K562 (cell line): ENCODE data around the gene SOCS3. TPM values are rescaled to one million over a fixed set of nuclear protein-coding genes. Genes with fewer than 3 reads are reported as not detected.

Experiments used
- BACH1 ChIP-seq: fragments of 200-800 bp; sonication (Bioruptor generic); IDR thresholded peaks from 2 replicates; pipeline ENCODE4 v1.6.1; 2016; ENCODE audit warnings: missing genetic modification characterization, missing compliant biosample characterization
- FOXK2 ChIP-seq, 2 experiments: fragments of 450-650 bp; IDR thresholded peaks in 1 of 2; conservative IDR thresholded peaks in 1 of 2; 2 replicates each; pipeline ENCODE4 v1.6.1; 2016; ENCODE audit warnings: low read depth in 2 of 2, mild to moderate bottlenecking in 1 of 2
- HLTF ChIP-seq: fragments of 450-650 bp; IDR thresholded peaks from 2 replicates; pipeline ENCODE4 v1.6.1; 2016
- HMGXB4 ChIP-seq: sonication (generic); formaldehyde crosslinking; IDR thresholded peaks from 2 replicates; pipeline ENCODE4 v1.8.1; 2023; ENCODE audit warnings: mild to moderate bottlenecking, missing genetic modification reagents
- MAFG ChIP-seq: fragments of 450-650 bp; conservative IDR thresholded peaks from 2 replicates; pipeline ENCODE4 v1.6.1; 2016; ENCODE audit warnings: missing genetic modification characterization, missing compliant biosample characterization
- PHTF2 ChIP-seq: fragments of 250-450 bp; sonication (Bioruptor Pico); IDR thresholded peaks from 2 replicates; pipeline ENCODE4 v1.5.0; 2021; ENCODE audit warnings: mild to moderate bottlenecking
- SP1 ChIP-seq: sonication (generic); formaldehyde crosslinking; IDR thresholded peaks from 2 replicates; pipeline ENCODE4 v1.8.1; 2022; ENCODE audit warnings: mild to moderate bottlenecking, missing genetic modification reagents
- STAT5A ChIP-seq: IDR thresholded peaks from 2 replicates; pipeline ENCODE4 v1.6.1; 2012; ENCODE audit warnings: low read length, inconsistent platforms, borderline replicate concordance
- polyA plus RNA-seq, 8 experiments: library from polyadenylated mRNA; depleted of rRNA in 4 of 8; stranded (reverse) in 5 of 8; unstranded in 3 of 8; fragments of >200 nt; fragmentation: Nextera tagmentation in 2 of 8; fragmentation: Illumina TruSeq in 1 of 8; extraction: Ambion mirVana in 2 of 8; extraction: Trizol in 1 of 8; gene quantifications; 2 replicates each; pipeline versions ENCODE4 v1.2.1 to v1.2.3, GENCODE V29; 2011 to 2014; ENCODE audit warnings: inconsistent platforms in 1 of 8, missing spikeins in 1 of 8
- total RNA-seq, 7 experiments: library from RNA; depleted of rRNA in 6 of 7; stranded (reverse); fragments of >200 nt in 6 of 7; fragmentation: Illumina TruSeq in 2 of 7; extraction: Trizol in 2 of 7; gene quantifications; 2 replicates each; pipeline versions ENCODE4 v1.2.1 to v1.2.3, GENCODE V29; 2011 to 2021; ENCODE audit warnings: low replicate concordance in 1 of 7
- TF ChIP-seq, protein P1 (sequence below): fragments of 450-650 bp; IDR thresholded peaks from 2 replicates; pipeline ENCODE4 v1.6.1; 2018; ENCODE audit not compliant: partially characterized antibody
- TF ChIP-seq, protein P2 (sequence below): fragments of 150-350 bp; IDR thresholded peaks from 2 replicates; pipeline ENCODE4 v1.6.1; 2014; ENCODE audit warnings: low read depth, mild to moderate bottlenecking, low read length, borderline replicate concordance
- TF ChIP-seq, protein P3 (sequence below): fragments of 450-650 bp; IDR thresholded peaks from 2 replicates; pipeline ENCODE4 v1.6.1; 2016; ENCODE audit warnings: borderline replicate concordance
- TF ChIP-seq, protein P4 (sequence below), 2 experiments: IDR thresholded peaks; 2 replicates each; pipeline ENCODE4 v1.6.1; 2012; ENCODE audit warnings: improper control_type of control experiment in 2 of 2, low read depth in 2 of 2, low read length in 2 of 2, borderline replicate concordance in 1 of 2

The SOCS3 gene
- total and polyA plus RNA-seq, 9 of the 15 experiments (the other 6 are each of a cell fraction or from before 2014, with no cell fraction given), result 0.56 to 38.9 (median 13.7) TPM

DNA sequence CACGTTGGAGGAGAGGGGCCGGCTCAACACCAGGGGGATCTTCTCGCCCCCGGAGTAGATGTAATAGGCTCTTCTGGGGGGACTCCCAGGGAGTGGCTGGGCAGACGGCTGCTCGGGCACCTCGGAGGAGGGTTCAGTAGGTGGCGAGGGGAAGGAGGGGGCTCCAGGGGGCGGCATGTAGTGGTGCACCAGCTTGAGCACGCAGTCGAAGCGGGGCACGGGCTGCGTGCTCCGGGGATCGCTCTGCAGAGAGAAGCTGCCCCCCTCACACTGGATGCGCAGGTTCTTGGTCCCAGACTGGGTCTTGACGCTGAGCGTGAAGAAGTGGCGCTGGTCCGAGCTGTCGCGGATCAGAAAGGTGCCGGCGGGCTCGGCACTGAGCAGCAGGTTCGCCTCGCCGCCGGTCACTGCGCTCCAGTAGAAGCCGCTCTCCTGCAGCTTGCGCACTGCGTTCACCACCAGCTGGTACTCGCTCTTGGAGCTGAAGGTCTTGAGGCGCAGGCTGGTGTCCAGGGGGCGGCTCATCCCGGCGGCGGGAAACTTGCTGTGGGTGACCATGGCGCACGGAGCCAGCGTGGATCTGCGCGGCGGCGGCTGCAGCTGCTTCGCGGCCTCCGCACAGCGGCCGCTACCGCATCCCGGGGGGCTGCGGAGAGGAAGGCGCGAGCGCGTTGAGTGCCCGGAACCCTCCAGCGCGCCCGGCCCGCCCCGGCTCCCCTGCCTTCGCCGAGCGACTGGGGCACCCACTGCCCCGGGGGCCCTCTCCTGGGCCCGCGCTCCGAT lies 1.1 kb downstream of the SOCS3 start (continued):
- TF ChIP-seq, protein P1, sequence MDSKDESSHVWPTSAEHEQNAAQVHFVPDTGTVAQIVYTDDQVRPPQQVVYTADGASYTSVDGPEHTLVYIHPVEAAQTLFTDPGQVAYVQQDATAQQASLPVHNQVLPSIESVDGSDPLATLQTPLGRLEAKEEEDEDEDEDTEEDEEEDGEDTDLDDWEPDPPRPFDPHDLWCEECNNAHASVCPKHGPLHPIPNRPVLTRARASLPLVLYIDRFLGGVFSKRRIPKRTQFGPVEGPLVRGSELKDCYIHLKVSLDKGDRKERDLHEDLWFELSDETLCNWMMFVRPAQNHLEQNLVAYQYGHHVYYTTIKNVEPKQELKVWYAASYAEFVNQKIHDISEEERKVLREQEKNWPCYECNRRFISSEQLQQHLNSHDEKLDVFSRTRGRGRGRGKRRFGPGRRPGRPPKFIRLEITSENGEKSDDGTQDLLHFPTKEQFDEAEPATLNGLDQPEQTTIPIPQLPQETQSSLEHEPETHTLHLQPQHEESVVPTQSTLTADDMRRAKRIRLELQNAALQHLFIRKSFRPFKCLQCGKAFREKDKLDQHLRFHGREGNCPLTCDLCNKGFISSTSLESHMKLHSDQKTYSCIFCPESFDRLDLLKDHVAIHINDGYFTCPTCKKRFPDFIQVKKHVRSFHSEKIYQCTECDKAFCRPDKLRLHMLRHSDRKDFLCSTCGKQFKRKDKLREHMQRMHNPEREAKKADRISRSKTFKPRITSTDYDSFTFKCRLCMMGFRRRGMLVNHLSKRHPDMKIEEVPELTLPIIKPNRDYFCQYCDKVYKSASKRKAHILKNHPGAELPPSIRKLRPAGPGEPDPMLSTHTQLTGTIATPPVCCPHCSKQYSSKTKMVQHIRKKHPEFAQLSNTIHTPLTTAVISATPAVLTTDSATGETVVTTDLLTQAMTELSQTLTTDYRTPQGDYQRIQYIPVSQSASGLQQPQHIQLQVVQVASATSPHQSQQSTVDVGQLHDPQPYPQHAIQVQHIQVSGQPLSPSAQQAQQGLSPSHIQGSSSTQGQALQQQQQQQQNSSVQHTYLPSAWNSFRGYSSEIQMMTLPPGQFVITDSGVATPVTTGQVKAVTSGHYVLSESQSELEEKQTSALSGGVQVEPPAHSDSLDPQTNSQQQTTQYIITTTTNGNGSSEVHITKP, result peak; percentile 22
- TF ChIP-seq, protein P2, sequence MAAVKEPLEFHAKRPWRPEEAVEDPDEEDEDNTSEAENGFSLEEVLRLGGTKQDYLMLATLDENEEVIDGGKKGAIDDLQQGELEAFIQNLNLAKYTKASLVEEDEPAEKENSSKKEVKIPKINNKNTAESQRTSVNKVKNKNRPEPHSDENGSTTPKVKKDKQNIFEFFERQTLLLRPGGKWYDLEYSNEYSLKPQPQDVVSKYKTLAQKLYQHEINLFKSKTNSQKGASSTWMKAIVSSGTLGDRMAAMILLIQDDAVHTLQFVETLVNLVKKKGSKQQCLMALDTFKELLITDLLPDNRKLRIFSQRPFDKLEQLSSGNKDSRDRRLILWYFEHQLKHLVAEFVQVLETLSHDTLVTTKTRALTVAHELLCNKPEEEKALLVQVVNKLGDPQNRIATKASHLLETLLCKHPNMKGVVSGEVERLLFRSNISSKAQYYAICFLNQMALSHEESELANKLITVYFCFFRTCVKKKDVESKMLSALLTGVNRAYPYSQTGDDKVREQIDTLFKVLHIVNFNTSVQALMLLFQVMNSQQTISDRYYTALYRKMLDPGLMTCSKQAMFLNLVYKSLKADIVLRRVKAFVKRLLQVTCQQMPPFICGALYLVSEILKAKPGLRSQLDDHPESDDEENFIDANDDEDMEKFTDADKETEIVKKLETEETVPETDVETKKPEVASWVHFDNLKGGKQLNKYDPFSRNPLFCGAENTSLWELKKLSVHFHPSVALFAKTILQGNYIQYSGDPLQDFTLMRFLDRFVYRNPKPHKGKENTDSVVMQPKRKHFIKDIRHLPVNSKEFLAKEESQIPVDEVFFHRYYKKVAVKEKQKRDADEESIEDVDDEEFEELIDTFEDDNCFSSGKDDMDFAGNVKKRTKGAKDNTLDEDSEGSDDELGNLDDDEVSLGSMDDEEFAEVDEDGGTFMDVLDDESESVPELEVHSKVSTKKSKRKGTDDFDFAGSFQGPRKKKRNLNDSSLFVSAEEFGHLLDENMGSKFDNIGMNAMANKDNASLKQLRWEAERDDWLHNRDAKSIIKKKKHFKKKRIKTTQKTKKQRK, result no peak
- TF ChIP-seq SP1 (peak; percentile 15; the same call in 1 of the 2 replicates), MAFG (tag) (no peak), BACH1 (tag) (no peak), PHTF2 (CRISPR knock-in tag) (no peak), STAT5A (no peak), HLTF (peak; percentile 37; the same call in 1 of the 2 replicates), HMGXB4 (no peak), FOXK2 (conservative IDR thresholded peaks at IDR 0.05 in 1 of 2, IDR thresholded peaks at IDR 0.05 in 1 of 2; ENCODE audit: low read depth in 2 of 2) (no peak)
- TF ChIP-seq, protein P3, sequence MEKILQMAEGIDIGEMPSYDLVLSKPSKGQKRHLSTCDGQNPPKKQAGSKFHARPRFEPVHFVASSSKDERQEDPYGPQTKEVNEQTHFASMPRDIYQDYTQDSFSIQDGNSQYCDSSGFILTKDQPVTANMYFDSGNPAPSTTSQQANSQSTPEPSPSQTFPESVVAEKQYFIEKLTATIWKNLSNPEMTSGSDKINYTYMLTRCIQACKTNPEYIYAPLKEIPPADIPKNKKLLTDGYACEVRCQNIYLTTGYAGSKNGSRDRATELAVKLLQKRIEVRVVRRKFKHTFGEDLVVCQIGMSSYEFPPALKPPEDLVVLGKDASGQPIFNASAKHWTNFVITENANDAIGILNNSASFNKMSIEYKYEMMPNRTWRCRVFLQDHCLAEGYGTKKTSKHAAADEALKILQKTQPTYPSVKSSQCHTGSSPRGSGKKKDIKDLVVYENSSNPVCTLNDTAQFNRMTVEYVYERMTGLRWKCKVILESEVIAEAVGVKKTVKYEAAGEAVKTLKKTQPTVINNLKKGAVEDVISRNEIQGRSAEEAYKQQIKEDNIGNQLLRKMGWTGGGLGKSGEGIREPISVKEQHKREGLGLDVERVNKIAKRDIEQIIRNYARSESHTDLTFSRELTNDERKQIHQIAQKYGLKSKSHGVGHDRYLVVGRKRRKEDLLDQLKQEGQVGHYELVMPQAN, result no peak
- TF ChIP-seq, protein P4, sequence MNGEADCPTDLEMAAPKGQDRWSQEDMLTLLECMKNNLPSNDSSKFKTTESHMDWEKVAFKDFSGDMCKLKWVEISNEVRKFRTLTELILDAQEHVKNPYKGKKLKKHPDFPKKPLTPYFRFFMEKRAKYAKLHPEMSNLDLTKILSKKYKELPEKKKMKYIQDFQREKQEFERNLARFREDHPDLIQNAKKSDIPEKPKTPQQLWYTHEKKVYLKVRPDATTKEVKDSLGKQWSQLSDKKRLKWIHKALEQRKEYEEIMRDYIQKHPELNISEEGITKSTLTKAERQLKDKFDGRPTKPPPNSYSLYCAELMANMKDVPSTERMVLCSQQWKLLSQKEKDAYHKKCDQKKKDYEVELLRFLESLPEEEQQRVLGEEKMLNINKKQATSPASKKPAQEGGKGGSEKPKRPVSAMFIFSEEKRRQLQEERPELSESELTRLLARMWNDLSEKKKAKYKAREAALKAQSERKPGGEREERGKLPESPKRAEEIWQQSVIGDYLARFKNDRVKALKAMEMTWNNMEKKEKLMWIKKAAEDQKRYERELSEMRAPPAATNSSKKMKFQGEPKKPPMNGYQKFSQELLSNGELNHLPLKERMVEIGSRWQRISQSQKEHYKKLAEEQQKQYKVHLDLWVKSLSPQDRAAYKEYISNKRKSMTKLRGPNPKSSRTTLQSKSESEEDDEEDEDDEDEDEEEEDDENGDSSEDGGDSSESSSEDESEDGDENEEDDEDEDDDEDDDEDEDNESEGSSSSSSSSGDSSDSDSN (IDR thresholded peaks at IDR 0.05; ENCODE audit: borderline replicate concordance in 1 of 2, low read depth in 2 of 2, low read length in 2 of 2), result peak; percentile 4 to 44; a peak in 3 of 4 replicates
